ENCODE data around the gene VIT. TPM values are rescaled to one million over a fixed set of nuclear protein-coding genes. Genes with fewer than 3 reads are reported as not detected.
"Not testable (repeated sequence)": the region's sequence is repeated elsewhere in the genome, so short reads cannot be mapped to it uniquely, and the experiment has no call there.

Gene VIT
- polyA plus RNA-seq, 4 donors: 0.10 to 0.14 TPM; not detected in 2

- no peak for DNase-seq (ENCODE audit: low read depth in 4 of 4, low spot score in 2 of 4)
Observed at GRCh38 chr2:36676364-36676763, 20.1 kb upstream of the VIT start.

- no peak for DNase-seq (ENCODE audit: low read depth in 4 of 4, low spot score in 2 of 4)
Observed at GRCh38 chr2:36677386-36677785, 19.1 kb upstream of the VIT start.

- DNase-seq (ENCODE audit: low read depth in 4 of 4, low spot score in 2 of 4): no peak
Observed at GRCh38 chr2:36677996-36678605, 18.4 kb upstream of the VIT start.

- no peak for DNase-seq (ENCODE audit: low read depth in 4 of 4, low spot score in 2 of 4)
Observed at GRCh38 chr2:36678856-36679255, 17.7 kb upstream of the VIT start.

- no peak for DNase-seq (ENCODE audit: low read depth in 4 of 4, low spot score in 2 of 4)
Observed at GRCh38 chr2:36680012-36680411, 16.5 kb upstream of the VIT start.

- DNase-seq (ENCODE audit: low read depth in 4 of 4, low spot score in 2 of 4): no peak
Observed at GRCh38 chr2:36682562-36682961, 13.9 kb upstream of the VIT start.

GRCh38 chr2:36683002-36683401, 13.5 kb upstream of the VIT start:
- no peak for DNase-seq (ENCODE audit: low read depth in 4 of 4, low spot score in 2 of 4)

- DNase-seq (ENCODE audit: low read depth in 4 of 4, low spot score in 2 of 4): not testable (repeated sequence)
Observed at GRCh38 chr2:36688291-36688690, 8.2 kb upstream of the VIT start.

GRCh38 chr2:36689013-36689412, 7.5 kb upstream of the VIT start:
- DNase-seq (ENCODE audit: low read depth in 4 of 4, low spot score in 2 of 4): not testable (repeated sequence)

GRCh38 chr2:36692121-36692520, 4.4 kb upstream of the VIT start:
- DNase-seq (ENCODE audit: low read depth in 4 of 4, low spot score in 2 of 4): no peak

- no peak for DNase-seq (ENCODE audit: low read depth in 4 of 4, low spot score in 2 of 4)
Observed at GRCh38 chr2:36693825-36694224, 2.7 kb upstream of the VIT start.

GRCh38 chr2:36695746-36696415, 626 bp upstream of the VIT start:
- no peak for DNase-seq (ENCODE audit: low read depth in 4 of 4, low spot score in 2 of 4)

GRCh38 chr2:36697424-36698066, 1.0 kb downstream of the VIT start:
- DNase-seq (ENCODE audit: low read depth in 4 of 4, low spot score in 2 of 4): no peak

- no peak for DNase-seq (ENCODE audit: low read depth in 4 of 4, low spot score in 2 of 4)
Observed at GRCh38 chr2:36698993-36699392, 2.5 kb downstream of the VIT start.

GRCh38 chr2:36700311-36700710, 3.8 kb downstream of the VIT start:
- no peak for DNase-seq (ENCODE audit: low read depth in 4 of 4, low spot score in 2 of 4)

GRCh38 chr2:36701391-36701795, 4.9 kb downstream of the VIT start:
- DNase-seq (ENCODE audit: low read depth in 4 of 4, low spot score in 2 of 4): no peak

- no peak for DNase-seq (ENCODE audit: low read depth in 4 of 4, low spot score in 2 of 4)
Observed at GRCh38 chr2:36701918-36702317, 5.4 kb downstream of the VIT start.

GRCh38 chr2:36702781-36703180, 6.3 kb downstream of the VIT start:
- no peak for DNase-seq (ENCODE audit: low read depth in 4 of 4, low spot score in 2 of 4)

GRCh38 chr2:36704475-36705150, 8.1 kb downstream of the VIT start:
- DNase-seq (ENCODE audit: low read depth in 4 of 4, low spot score in 2 of 4): no peak

GRCh38 chr2:36705326-36706020, 9.0 kb downstream of the VIT start:
- no peak for DNase-seq (ENCODE audit: low read depth in 4 of 4, low spot score in 2 of 4)
